OCI-LY7 (cell line): Measurements from ENCODE around the gene KCNA4. TPM values are rescaled to one million over a fixed set of nuclear protein-coding genes. Genes with fewer than 3 reads are reported as not detected.

Experiments
- BruUV-seq: library from RNA; stranded (reverse); fragments of 400-500 nt; replicated peaks from 2 replicates; lab custom pipeline; 2021; lab: Mats Ljungman, UMichigan
- CTCF ChIA-PET: fragments of 300-600 bp; sonication (Branson Sonifier 250); formaldehyde crosslinking; loops from one replicate; lab custom pipeline; 2022; ENCODE audit warnings: antibody characterized with exemption; ENCODE audit not compliant: unreplicated experiment; lab: Charles Lee
- POLR2A ChIA-PET: fragments of 300-600 bp; sonication (Branson Sonifier 250); formaldehyde crosslinking; loops from one replicate; lab custom pipeline; 2022; ENCODE audit warnings: antibody characterized with exemption; lab: Charles Lee
- DNase-seq: peaks from one replicate; pipeline ENCODE4 v3.0.0-alpha.2; 2015; ENCODE audit warnings: low spot score
- H2AFZ ChIP-seq: fragments of 200-600 bp; sonication (generic), shearing (Covaris generic); 2 replicates; pipeline ENCODE4 v1.6.1; 2014; ENCODE audit warnings: mild to moderate bottlenecking, antibody characterized with exemption, low read length, moderate library complexity
- H3K27ac ChIP-seq: fragments of 200-600 bp; sonication (generic); 2 replicates; pipeline ENCODE4 v1.5.1; 2014; ENCODE audit warnings: mixed run types, low read depth, mild to moderate bottlenecking, moderate library complexity, low read length, inconsistent platforms; ENCODE audit not compliant: poor library complexity, severe bottlenecking
- H3K36me3 ChIP-seq: fragments of 200-600 bp; sonication (generic); 2 replicates; pipeline ENCODE4 v1.6.1; 2014; ENCODE audit warnings: mild to moderate bottlenecking, antibody characterized with exemption, low read length, moderate library complexity, mixed read lengths; ENCODE audit not compliant: insufficient read depth
- H3K4me1 ChIP-seq: fragments of 200-600 bp; sonication (generic); 2 replicates; pipeline ENCODE4 v1.5.1; 2014; ENCODE audit warnings: mild to moderate bottlenecking, low read length; ENCODE audit not compliant: insufficient read depth, poor library complexity, severe bottlenecking
- H3K4me2 ChIP-seq: fragments of 200-600 bp; sonication (generic); 2 replicates; pipeline ENCODE4 v1.6.1; 2014; ENCODE audit warnings: mild to moderate bottlenecking, low read length
- H3K4me3 ChIP-seq: fragments of 200-600 bp; sonication (generic); 2 replicates; pipeline ENCODE4 v1.5.1; 2014; ENCODE audit warnings: mild to moderate bottlenecking, low read depth, low read length; ENCODE audit not compliant: poor library complexity, severe bottlenecking
- H3K79me2 ChIP-seq: fragments of 200-600 bp; sonication (generic); 2 replicates; pipeline ENCODE4 v1.6.1; 2016; ENCODE audit warnings: low read depth, mild to moderate bottlenecking, low read length, moderate library complexity, mixed read lengths; ENCODE audit not compliant: insufficient read depth
- H3K9me2 ChIP-seq: fragments of 200-600 bp; sonication (generic); 2 replicates; pipeline ENCODE4 v1.6.1; 2016; ENCODE audit warnings: mild to moderate bottlenecking, low read length, mixed read lengths; ENCODE audit not compliant: insufficient read depth
- H3K9me3 ChIP-seq: fragments of 200-600 bp; sonication (generic); 2 replicates; pipeline ENCODE4 v1.6.1; 2014; ENCODE audit warnings: mild to moderate bottlenecking, mixed run types, low read length, mixed read lengths
- H4K20me1 ChIP-seq: fragments of 200-600 bp; sonication (generic); 2 replicates; pipeline ENCODE4 v1.6.1; 2014; ENCODE audit warnings: mild to moderate bottlenecking, antibody characterized with exemption, low read length, moderate library complexity, mixed read lengths; ENCODE audit not compliant: insufficient read depth
- CTCF ChIP-seq: fragments of 200-600 bp; sonication (generic); conservative IDR thresholded peaks from 2 replicates; pipeline ENCODE4 v1.5.1; 2014; ENCODE audit warnings: mild to moderate bottlenecking, antibody characterized with exemption, low read length, moderate library complexity, mixed read lengths
- EZH2phosphoT487 ChIP-seq: fragments of 200-600 bp; sonication (generic); IDR thresholded peaks from 2 replicates; pipeline ENCODE4 v1.6.1; 2018; ENCODE audit warnings: low read depth, borderline replicate concordance, mild to moderate bottlenecking, mixed run types, antibody characterized with exemption, low read length, moderate library complexity, mixed read lengths
- intact Hi-C: fragments of 100-400 bp; cut with micrococcal nuclease; formaldehyde crosslinking; loops from one replicate; pipeline ENCODE4 v1.10.0; 2022; ENCODE audit not compliant: unreplicated experiment
- total RNA-seq, 2 experiments: library from RNA; depleted of rRNA in 1 of 2; stranded (reverse); fragments of >200 nt in 1 of 2; shearing (Covaris generic) in 1 of 2; gene quantifications; 2 replicates each; pipeline ENCODE4 v1.2.3, GENCODE V29; 2014 to 2022

The KCNA4 gene
- total RNA-seq, 2 experiments from 2014 or later = not detected

DNA sequence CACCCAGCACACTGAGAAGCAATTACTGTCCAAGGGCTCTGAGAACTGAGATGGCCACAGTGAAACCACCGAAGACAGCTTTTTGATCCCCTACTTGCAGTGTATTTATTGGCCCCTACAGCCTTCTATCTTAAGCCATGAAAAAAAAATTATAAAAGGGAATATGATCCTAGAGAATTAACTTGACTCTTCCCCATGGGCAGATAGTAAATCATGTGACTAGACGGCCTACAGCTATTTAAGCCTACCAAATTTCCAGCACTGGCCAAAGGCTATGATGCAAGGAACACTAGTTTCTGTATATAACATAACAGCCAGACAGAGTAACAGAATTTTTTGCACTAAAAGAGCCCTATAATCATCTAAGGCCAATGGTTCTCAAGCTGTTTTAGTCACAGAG, 53.8 kb downstream of the KCNA4 start:
- Histone ChIP-seq H3K4me1 (no peaks in the 10 kb centered on the region), H3K79me2 (no peaks in the 10 kb centered on the region), H4K20me1 (no peaks in the 10 kb centered on the region), H3K4me3 (no peak overlapping the region), H3K9me3 (no peaks in the 10 kb centered on the region), H3K27ac (no peak overlapping the region), H3K36me3 (no peaks in the 10 kb centered on the region), H3K4me2 (no peak overlapping the region), H3K9me2 (no peaks in the 10 kb centered on the region), H2AFZ (no peak overlapping the region)
- BruUV-seq = no TSS peak
- no peak for TF ChIP-seq EZH2phosphoT487
- intact Hi-C loops = no loop called here
- ChIA-PET CTCF (no interaction called here), POLR2A (interaction anchor here (0.6 kb wide), 2 partner anchors 173 to 635 kb away, joined by 3 read pairs; no protein-coding TSS in a partner anchor)
- no peak for DNase-seq

- peak; percentile 7 for DNase-seq
- no peak overlapping the region for H3K27ac ChIP-seq
- no peaks in the 10 kb centered on the region for H3K36me3 ChIP-seq
- no TSS peak for BruUV-seq
- no peak overlapping the region for H2AFZ ChIP-seq
- H3K4me2 ChIP-seq = no peak overlapping the region
- H3K9me3 ChIP-seq = no peaks in the 10 kb centered on the region
- POLR2A ChIA-PET = interaction anchor here (0.6 kb wide), 1 partner anchor 16 kb away, joined by 4 read pairs; no protein-coding TSS in a partner anchor
- CTCF ChIA-PET = no interaction called here
- H4K20me1 ChIP-seq = no peaks in the 10 kb centered on the region
- no peak overlapping the region for H3K4me3 ChIP-seq
- no peaks in the 10 kb centered on the region for H3K4me1 ChIP-seq
- intact Hi-C loops = no loop called here
- TF ChIP-seq CTCF (peak; percentile 63), EZH2phosphoT487 (no peak)
- no peaks in the 10 kb centered on the region for H3K9me2 ChIP-seq
- no peaks in the 10 kb centered on the region for H3K79me2 ChIP-seq
Observed at GRCh38 chr11:29962243-29962642, 54.6 kb downstream of the KCNA4 start.

Other genes starting within 250 kb of the KCNA4 start
- not detected in 2 replicates for gene FSHB, start 214.0 kb upstream of the KCNA4 start, total RNA-seq (2014; rRNA removed; shearing (Covaris generic))
- gene FSHB, start 214.0 kb upstream of the KCNA4 start, total RNA-seq (2022) = not detected in 2 replicates